Epithelial cell of esophagus (primary cell): ENCODE data around the gene ZNF827.

Experiments
- DNase-seq: peaks from one replicate; pipeline ENCODE4 v3.0.0; 2010; ENCODE audit warnings: low read depth
- H3K4me3 ChIP-seq: 2 replicates; pipeline ENCODE4 v1.5.1; 2011; ENCODE audit warnings: mild to moderate bottlenecking, low read length, control low read depth
- CTCF ChIP-seq: IDR thresholded peaks from 2 replicates; pipeline ENCODE4 v1.5.1; 2011; ENCODE audit warnings: low read depth, mild to moderate bottlenecking, low read length, control low read depth, inconsistent platforms; ENCODE audit not compliant: insufficient read depth; ENCODE audit errors: missing control alignments

ZNF827 gene

GRCh38 chr4:145769450-145770037, 169.1 kb downstream of the ZNF827 start:
- no peak for TF ChIP-seq CTCF
- DNase-seq, result no peak

GRCh38 chr4:145766273-145766672, 172.3 kb downstream of the ZNF827 start:
- TF ChIP-seq CTCF, result no peak
- DNase-seq, result no peak
- no peak overlapping the region for H3K4me3 ChIP-seq

More at GRCh38 chr4:145769450-145770037, 169.1 kb downstream of the ZNF827 start:
- H3K4me3 ChIP-seq, result no peak overlapping the region

- TF ChIP-seq CTCF, result no peak
- no peak overlapping the region for H3K4me3 ChIP-seq
- no peak for DNase-seq
These were observed 175.2 kb downstream of the ZNF827 start for GRCh38 chr4:145763399-145763798.

GRCh38 chr4:145762719-145763118, 175.9 kb downstream of the ZNF827 start:
- no peak for DNase-seq
- no peak for TF ChIP-seq CTCF
- H3K4me3 ChIP-seq, result no peak overlapping the region

- no peak for DNase-seq
- TF ChIP-seq CTCF, result no peak
These were observed 177.4 kb downstream of the ZNF827 start for GRCh38 chr4:145760961-145761929.

GRCh38 chr4:145760176-145760575, 178.4 kb downstream of the ZNF827 start:
- no peak for TF ChIP-seq CTCF
- no peak overlapping the region for H3K4me3 ChIP-seq
- no peak for DNase-seq

More at GRCh38 chr4:145760961-145761929, 177.4 kb downstream of the ZNF827 start:
- H3K4me3 ChIP-seq, result no peak overlapping the region

- H3K4me3 ChIP-seq, result no peak overlapping the region
- no peak for DNase-seq
- no peak for TF ChIP-seq CTCF
These were observed 181.4 kb downstream of the ZNF827 start for GRCh38 chr4:145757188-145757587.
